ENCODE data around the gene UBE2G1.

The UBE2G1 gene

GRCh38 chr17:4334332-4334731 is 32.1 kb downstream of the UBE2G1 start:
- DNase-seq (ENCODE audit: low read depth in 2 of 2) = no peak

GRCh38 chr17:4333041-4333440 is 33.4 kb downstream of the UBE2G1 start:
- DNase-seq (ENCODE audit: low read depth in 2 of 2) = no peak

- DNase-seq (ENCODE audit: low read depth in 2 of 2) = no peak
Measured at GRCh38 chr17:4332296-4332970, 34.0 kb downstream of the UBE2G1 start.

- DNase-seq (ENCODE audit: low read depth in 2 of 2) = no peak
Measured at GRCh38 chr17:4331614-4332013, 34.9 kb downstream of the UBE2G1 start.

- no peak for DNase-seq (ENCODE audit: low read depth in 2 of 2)
Measured at GRCh38 chr17:4329838-4330237, 36.6 kb downstream of the UBE2G1 start.

- no peak for DNase-seq (ENCODE audit: low read depth in 2 of 2)
Measured at GRCh38 chr17:4327606-4328005, 38.9 kb downstream of the UBE2G1 start.

- no peak for DNase-seq (ENCODE audit: low read depth in 2 of 2)
Measured at GRCh38 chr17:4326608-4327007, 39.9 kb downstream of the UBE2G1 start.

GRCh38 chr17:4326112-4326511 is 40.4 kb downstream of the UBE2G1 start:
- no peak for DNase-seq (ENCODE audit: low read depth in 2 of 2)

GRCh38 chr17:4324463-4324862 is 42.0 kb downstream of the UBE2G1 start:
- DNase-seq (ENCODE audit: low read depth in 2 of 2) = no peak

- DNase-seq (ENCODE audit: low read depth in 2 of 2) = no peak
Measured at GRCh38 chr17:4319221-4319620, 47.3 kb downstream of the UBE2G1 start.

- no peak for DNase-seq (ENCODE audit: low read depth in 2 of 2)
Measured at GRCh38 chr17:4318596-4318995, 47.9 kb downstream of the UBE2G1 start.

GRCh38 chr17:4318186-4318585 is 48.3 kb downstream of the UBE2G1 start:
- DNase-seq (ENCODE audit: low read depth in 2 of 2) = no peak

GRCh38 chr17:4317610-4318009 is 48.9 kb downstream of the UBE2G1 start:
- no peak for DNase-seq (ENCODE audit: low read depth in 2 of 2)

- DNase-seq (ENCODE audit: low read depth in 2 of 2) = no peak
Measured at GRCh38 chr17:4316648-4317047, 49.8 kb downstream of the UBE2G1 start.

GRCh38 chr17:4314618-4315017 is 51.9 kb downstream of the UBE2G1 start:
- no peak for DNase-seq (ENCODE audit: low read depth in 2 of 2)

GRCh38 chr17:4314179-4314578 is 52.3 kb downstream of the UBE2G1 start:
- DNase-seq (ENCODE audit: low read depth in 2 of 2) = no peak

- DNase-seq (ENCODE audit: low read depth in 2 of 2) = no peak
Measured at GRCh38 chr17:4313221-4314114, 53.0 kb downstream of the UBE2G1 start.

GRCh38 chr17:4310354-4311060 is 56.0 kb downstream of the UBE2G1 start:
- DNase-seq (ENCODE audit: low read depth in 2 of 2) = no peak

GRCh38 chr17:4309897-4310296 is 56.6 kb downstream of the UBE2G1 start:
- DNase-seq (ENCODE audit: low read depth in 2 of 2) = no peak

GRCh38 chr17:4307179-4307930 is 59.1 kb downstream of the UBE2G1 start:
- no peak for DNase-seq (ENCODE audit: low read depth in 2 of 2)

GRCh38 chr17:4305224-4305623 is 61.3 kb downstream of the UBE2G1 start:
- DNase-seq (ENCODE audit: low read depth in 2 of 2) = no peak

All from stimulated activated CD4-positive, alpha-beta T cell treated with anti-CD3 and anti-CD28 coated beads, Interleukin-1b, Interleukin-23, amount 100 ng/mL, for 4 hours (primary cell).